Amniotic epithelial cell (primary cell): ENCODE results near the gene CYP17A1.

ENCODE experiments used
- DNase-seq: peaks from one replicate; pipeline ENCODE4 v3.0.0-alpha.2; 2010; ENCODE audit warnings: low read depth

Gene CYP17A1

GRCh38 chr10:102804382-102805055 lies 32.7 kb downstream of the CYP17A1 start:
- no peak for DNase-seq

- peak; percentile 94 for DNase-seq
These were observed 34.2 kb downstream of the CYP17A1 start for GRCh38 chr10:102802920-102803534.

- DNase-seq, result no peak
These were observed 35.2 kb downstream of the CYP17A1 start for GRCh38 chr10:102801978-102802377.

- DNase-seq, result no peak
These were observed 35.7 kb downstream of the CYP17A1 start for GRCh38 chr10:102801496-102801895.

GRCh38 chr10:102800611-102801335 lies 36.4 kb downstream of the CYP17A1 start:
- DNase-seq, result no peak

- no peak for DNase-seq
These were observed 37.3 kb downstream of the CYP17A1 start for GRCh38 chr10:102799691-102800471.

- peak; percentile 32 for DNase-seq
These were observed 40.6 kb downstream of the CYP17A1 start for GRCh38 chr10:102796407-102797176.

- no peak for DNase-seq
These were observed 41.5 kb downstream of the CYP17A1 start for GRCh38 chr10:102795453-102796406.

- no peak for DNase-seq
These were observed 45.3 kb downstream of the CYP17A1 start for GRCh38 chr10:102791754-102792395.

GRCh38 chr10:102785818-102786217 lies 51.4 kb downstream of the CYP17A1 start:
- no peak for DNase-seq

- DNase-seq, result no peak
These were observed 53.6 kb downstream of the CYP17A1 start for GRCh38 chr10:102783568-102783967.

- peak; percentile 78 for DNase-seq
These were observed 54.3 kb downstream of the CYP17A1 start for GRCh38 chr10:102782673-102783551.

- DNase-seq, result peak; percentile 70
These were observed 55.2 kb downstream of the CYP17A1 start for GRCh38 chr10:102781921-102782557.

- peak; percentile 50 for DNase-seq
These were observed 55.9 kb downstream of the CYP17A1 start for GRCh38 chr10:102781090-102781920.
